PFSK-1 (cell line): ENCODE results near the gene RNF5.

Source experiments
- REST ChIP-seq, 2 experiments: IDR thresholded peaks; 2 replicates each; pipeline versions ENCODE4 v1.6.1 to v1.8.0; 2011 to 2012; ENCODE audit warnings: low read depth in 2 of 2, low read length in 2 of 2, control low read depth in 1 of 2, inconsistent platforms in 1 of 2, mild to moderate bottlenecking in 1 of 2, moderate library complexity in 1 of 2; ENCODE audit not compliant: insufficient read depth in 1 of 2
- SIN3A ChIP-seq: IDR thresholded peaks from 2 replicates; pipeline ENCODE4 v1.6.1; 2012; ENCODE audit warnings: mild to moderate bottlenecking, low read length, moderate library complexity, borderline replicate concordance; ENCODE audit not compliant: insufficient read depth
- TAF1 ChIP-seq: IDR thresholded peaks from 2 replicates; pipeline ENCODE4 v1.6.1; 2012; ENCODE audit warnings: low read length, control low read depth, borderline replicate concordance; ENCODE audit not compliant: insufficient read depth

GRCh38 chr6:32140420-32141046 is 37.7 kb upstream of the RNF5 start:
- TF ChIP-seq TAF1 = no peak
- no peak for TF ChIP-seq REST (IDR thresholded peaks at IDR 0.05; ENCODE audit: insufficient read depth in 1 of 2, low read depth in 2 of 2, low read length in 2 of 2)
- TF ChIP-seq SIN3A = no peak
